ENCODE measurements around the gene METTL9. TPM values are rescaled to one million over a fixed set of nuclear protein-coding genes. Genes with fewer than 3 reads are reported as not detected.
A peak's percentile ranks its signal among the peaks of the same experiment; 100 is the strongest.

Gene METTL9
- total RNA-seq, 1 experiment from 2014 or later = 41.4 TPM

GRCh38 chr16:21656795-21657768 is 57.7 kb downstream of the METTL9 start:
- no peak overlapping the region for H3K4me3 ChIP-seq (replicated peaks in 1 of 2; ENCODE audit: low read depth in 1 of 2, low read length in 2 of 2)
- H3K27ac ChIP-seq (ENCODE audit: low read depth, low read length) = no peak overlapping the region
- ChIA-PET POLR2A (no interaction called here), CTCF (interaction anchor here (0.7 to 1.4 kb wide), 6 partner anchors 9 to 531 kb away, joined by 3 to 7 read pairs (median 4); no protein-coding TSS in a partner anchor), RAD21 (ENCODE audit: low non-redundant PET in 1 of 2, low total read pairs in 2 of 2, uncharacterized antibody in 2 of 2, unreplicated experiment in 2 of 2) (no interaction called here)
- H3K4me2 ChIP-seq (ENCODE audit: low read length) = no peak overlapping the region
- no peak overlapping the region for H3K9ac ChIP-seq (ENCODE audit: low read length)
- H3K9me3 ChIP-seq (ENCODE audit: control insufficient read depth in 1 of 2, insufficient read depth in 1 of 2, low read depth in 1 of 2, low read length in 2 of 2) = no peaks in the 10 kb centered on the region
- no peaks in the 10 kb centered on the region for H3K79me2 ChIP-seq (ENCODE audit: insufficient read depth, low read length)
- H3K36me3 ChIP-seq (ENCODE audit: control insufficient read depth in 1 of 2, insufficient read depth in 2 of 2, low read length in 2 of 2) = no peaks in the 10 kb centered on the region
- TF ChIP-seq EGR1 (IDR thresholded peaks at IDR 0.05; ENCODE audit: low read depth) (no peak), CTCF (IDR thresholded peaks at IDR 0.05 in 2 of 3, conservative IDR thresholded peaks at IDR 0.05 in 1 of 3; ENCODE audit: borderline replicate concordance in 1 of 3, insufficient read depth in 1 of 3, low read depth in 2 of 3, low read length in 2 of 3) (peak; percentile 39 to 71 (median 57); a peak in 5 of 6 replicates), RAD21 (IDR thresholded peaks at IDR 0.05; ENCODE audit: low read depth) (peak; percentile 59)
- no peaks in the 10 kb centered on the region for H3K4me1 ChIP-seq (ENCODE audit: control insufficient read depth in 1 of 2, insufficient read depth in 2 of 2, low read length in 2 of 2)
- intact Hi-C loops (cut with micrococcal nuclease) = loop anchor here (10.0 kb wide), 2 partner anchors 148 to 528 kb away; no protein-coding TSS in a partner anchor
- ATAC-seq (no peak), DNase-seq (ENCODE audit: low read depth, low spot score) (peak; percentile 6)
- H2AFZ ChIP-seq (ENCODE audit: low read depth, low read length, poor library complexity, severe bottlenecking) = no peak overlapping the region
- BruUV-seq (replicated peaks) = no TSS peak
- no peaks in the 10 kb centered on the region for H4K20me1 ChIP-seq (ENCODE audit: insufficient read depth)
- no peaks in the 10 kb centered on the region for H3K9me2 ChIP-seq (ENCODE audit: insufficient read depth)
- H3K27me3 ChIP-seq (ENCODE audit: insufficient read depth, low read length) = no peaks in the 10 kb centered on the region

DNA sequence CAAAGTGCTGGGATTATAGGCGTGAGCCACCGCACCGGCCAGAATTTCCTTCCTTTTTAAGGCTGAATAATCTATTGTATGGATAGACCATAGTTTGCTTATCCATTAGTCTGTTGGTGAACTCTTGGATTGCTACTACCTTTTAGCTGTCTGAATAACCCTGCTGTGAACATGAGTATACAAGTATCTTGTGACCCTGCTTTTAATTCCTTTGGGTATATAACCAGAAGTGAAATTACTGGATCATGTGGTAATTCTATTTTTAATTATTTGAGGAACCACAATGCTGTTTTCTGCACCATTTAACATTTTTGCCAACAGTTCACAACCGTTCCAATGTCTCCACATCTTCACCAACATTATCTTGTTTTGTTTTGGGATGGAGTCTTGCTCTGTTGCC is 59.7 kb downstream of the METTL9 start:
- Histone ChIP-seq H3K4me1 (ENCODE audit: control insufficient read depth in 1 of 2, insufficient read depth in 2 of 2, low read length in 2 of 2) (no peaks in the 10 kb centered on the region), H3K27me3 (ENCODE audit: insufficient read depth, low read length) (no peaks in the 10 kb centered on the region), H3K9ac (ENCODE audit: low read length) (no peak overlapping the region), H3K4me3 (replicated peaks in 1 of 2; ENCODE audit: low read depth in 1 of 2, low read length in 2 of 2) (no peak overlapping the region), H3K9me3 (ENCODE audit: control insufficient read depth in 1 of 2, insufficient read depth in 1 of 2, low read depth in 1 of 2, low read length in 2 of 2) (no peaks in the 10 kb centered on the region), H3K4me2 (ENCODE audit: low read length) (no peak overlapping the region), H2AFZ (ENCODE audit: low read depth, low read length, poor library complexity, severe bottlenecking) (no peak overlapping the region), H3K79me2 (ENCODE audit: insufficient read depth, low read length) (no peaks in the 10 kb centered on the region), H3K36me3 (ENCODE audit: control insufficient read depth in 1 of 2, insufficient read depth in 2 of 2, low read length in 2 of 2) (no peaks in the 10 kb centered on the region), H4K20me1 (ENCODE audit: insufficient read depth) (no peaks in the 10 kb centered on the region), H3K9me2 (ENCODE audit: insufficient read depth) (no peaks in the 10 kb centered on the region), H3K27ac (ENCODE audit: low read depth, low read length) (no peak overlapping the region)
- DNase-seq (ENCODE audit: low read depth, low spot score) (no peak), ATAC-seq (no peak)
- ChIA-PET CTCF (no interaction called here), POLR2A (no interaction called here), RAD21 (ENCODE audit: low non-redundant PET in 1 of 2, low total read pairs in 2 of 2, uncharacterized antibody in 2 of 2, unreplicated experiment in 2 of 2) (no interaction called here)
- no TSS peak for BruUV-seq (replicated peaks)
- intact Hi-C loops (cut with micrococcal nuclease) = loop anchor here (10.0 kb wide), 2 partner anchors 146 to 526 kb away; no protein-coding TSS in a partner anchor
- TF ChIP-seq JUND (IDR thresholded peaks at IDR 0.05) = no peak
- no peak for TF ChIP-seq SIN3A (IDR thresholded peaks at IDR 0.05; ENCODE audit: low read depth)
- TF ChIP-seq MAX (IDR thresholded peaks at IDR 0.05) = no peak
- TF ChIP-seq TCF7L2 (IDR thresholded peaks at IDR 0.05; ENCODE audit: borderline replicate concordance, extremely low read depth, insufficient read depth, insufficient read length) = no peak
- no peak for TF ChIP-seq ZFX (IDR thresholded peaks at IDR 0.05)
- no peak for TF ChIP-seq ZBTB33 (IDR thresholded peaks at IDR 0.05; ENCODE audit: extremely low read depth, insufficient replicate concordance, low read length)
- no peak for TF ChIP-seq CTCF (IDR thresholded peaks at IDR 0.05 in 2 of 3, conservative IDR thresholded peaks at IDR 0.05 in 1 of 3; ENCODE audit: borderline replicate concordance in 1 of 3, insufficient read depth in 1 of 3, low read depth in 2 of 3, low read length in 2 of 3)
